Stimulated activated CD8-positive, alpha-beta memory T cell treated with anti-CD3 and anti-CD28 coated beads, Interleukin-15, amount 100 ng/mL, for 24 hours (primary cell): Measurements from ENCODE around the gene SCIMP.
A peak's percentile ranks its signal among the peaks of the same experiment; 100 is the strongest.
"Not testable (repeated sequence)": the region's sequence is repeated elsewhere in the genome, so short reads cannot be mapped to it uniquely, and the experiment has no call there.

Source experiments
- DNase-seq: peaks from one replicate; pipeline ENCODE4 v3.0.0-alpha.2; 2020; ENCODE audit warnings: low read depth

Gene SCIMP

GRCh38 chr17:5237541-5238016 lies 2.9 kb upstream of the SCIMP start:
- no peak for DNase-seq

- DNase-seq, result no peak
Measured at GRCh38 chr17:5236938-5237540, 2.4 kb upstream of the SCIMP start.

- not testable (repeated sequence) for DNase-seq
Measured at GRCh38 chr17:5233492-5233891, 1.2 kb downstream of the SCIMP start.

GRCh38 chr17:5226940-5227878 lies 7.5 kb downstream of the SCIMP start:
- DNase-seq, result no peak

GRCh38 chr17:5225668-5226457 lies 8.8 kb downstream of the SCIMP start:
- no peak for DNase-seq

- DNase-seq, result not testable (repeated sequence)
Measured at GRCh38 chr17:5221912-5222311, 12.7 kb downstream of the SCIMP start.

GRCh38 chr17:5220074-5220473 lies 14.6 kb downstream of the SCIMP start:
- no peak for DNase-seq

- no peak for DNase-seq
Measured at GRCh38 chr17:5219536-5219935, 15.1 kb downstream of the SCIMP start.

- DNase-seq, result not testable (repeated sequence)
Measured at GRCh38 chr17:5217562-5217961, 17.1 kb downstream of the SCIMP start.

- DNase-seq, result no peak
Measured at GRCh38 chr17:5211458-5211857, 23.2 kb downstream of the SCIMP start.

- no peak for DNase-seq
Measured at GRCh38 chr17:5210614-5211252, 23.9 kb downstream of the SCIMP start.

GRCh38 chr17:5210091-5210490 lies 24.6 kb downstream of the SCIMP start:
- DNase-seq, result no peak

- no peak for DNase-seq
Measured at GRCh38 chr17:5209396-5209795, 25.3 kb downstream of the SCIMP start.

- DNase-seq, result no peak
Measured at GRCh38 chr17:5203908-5204294, 30.8 kb downstream of the SCIMP start.

- no peak for DNase-seq
Measured at GRCh38 chr17:5203178-5203907, 31.3 kb downstream of the SCIMP start.

- no peak for DNase-seq
Measured at GRCh38 chr17:5201011-5201410, 33.6 kb downstream of the SCIMP start.

- no peak for DNase-seq
Measured at GRCh38 chr17:5200360-5200759, 34.3 kb downstream of the SCIMP start.

GRCh38 chr17:5198472-5198871 lies 36.2 kb downstream of the SCIMP start:
- no peak for DNase-seq

GRCh38 chr17:5194346-5194745 lies 40.3 kb downstream of the SCIMP start:
- no peak for DNase-seq

GRCh38 chr17:5191541-5192417 lies 42.9 kb downstream of the SCIMP start, which contains the start of gene ZNF594:
Gene ZNF594, minus strand, starts transcription at chr17:5191868. Its CDS starts 7,612 bp downstream, at chr17:5184256.
- peak; percentile 94 for DNase-seq
